Measurements from ENCODE around the gene KIF12.
"Not testable (repeated sequence)": the region's sequence is repeated elsewhere in the genome, so short reads cannot be mapped to it uniquely, and the experiment has no call there.

The KIF12 gene

DNA sequence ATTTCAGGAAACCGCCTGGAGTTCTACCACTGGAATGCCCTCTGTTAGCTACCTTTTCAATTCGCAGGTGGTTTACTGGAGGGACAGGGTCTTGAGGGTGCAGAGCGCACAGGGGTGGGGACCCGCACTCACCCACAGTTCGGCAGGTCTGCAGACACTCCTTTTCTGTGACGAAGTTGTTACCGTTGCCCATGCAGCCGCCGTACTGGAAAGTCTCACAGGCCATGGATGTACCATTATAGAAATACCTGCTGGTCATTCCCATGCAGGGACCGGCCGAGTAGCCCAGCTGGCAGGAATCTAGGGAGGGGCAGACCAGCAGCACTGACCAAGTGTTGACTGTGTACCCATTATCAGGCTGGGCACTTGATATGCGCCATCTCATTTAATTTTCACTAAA lies 37.8 kb downstream of the KIF12 start:
- DNase-seq: no peak

DNA sequence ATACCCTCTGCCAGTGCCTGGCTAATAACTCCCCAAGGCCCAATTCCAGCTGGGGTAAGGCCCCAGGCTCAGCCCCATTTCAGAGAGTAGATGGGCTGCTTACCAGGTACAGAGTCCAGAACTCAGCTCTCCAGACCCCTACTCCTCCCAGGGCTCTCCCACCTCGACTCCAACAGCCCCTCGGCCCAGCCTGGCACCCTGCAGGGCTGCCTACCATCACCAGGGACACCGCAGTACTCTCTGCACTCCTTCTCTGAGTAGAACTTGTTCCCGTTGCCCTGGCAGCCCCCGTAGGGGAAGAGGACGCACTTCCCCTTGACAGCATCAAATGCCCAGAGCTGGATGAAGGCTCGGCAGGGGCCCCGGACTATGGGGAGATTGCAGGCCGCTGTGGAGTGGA lies 38.4 kb downstream of the KIF12 start:
- DNase-seq: no peak

DNA sequence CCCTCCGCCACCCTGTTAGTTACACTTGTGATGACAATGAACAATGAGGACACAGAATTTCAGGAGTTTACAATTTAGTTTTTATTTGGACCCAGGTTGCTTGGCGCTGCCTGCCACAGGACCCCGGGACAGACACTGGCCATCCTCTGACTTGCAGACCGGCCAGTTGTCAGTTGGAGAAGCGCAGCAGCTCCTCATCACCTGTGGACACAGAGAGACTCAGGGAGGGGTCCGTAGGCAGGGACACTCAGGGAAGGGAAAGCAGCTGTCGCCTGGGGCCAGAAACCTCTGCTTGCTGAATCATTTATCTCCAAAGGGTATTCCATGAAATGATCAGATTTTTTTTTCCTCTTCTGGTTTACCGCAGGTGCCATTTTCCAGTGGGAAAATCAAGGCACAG lies 39.0 kb downstream of the KIF12 start:
- DNase-seq: no peak

DNA sequence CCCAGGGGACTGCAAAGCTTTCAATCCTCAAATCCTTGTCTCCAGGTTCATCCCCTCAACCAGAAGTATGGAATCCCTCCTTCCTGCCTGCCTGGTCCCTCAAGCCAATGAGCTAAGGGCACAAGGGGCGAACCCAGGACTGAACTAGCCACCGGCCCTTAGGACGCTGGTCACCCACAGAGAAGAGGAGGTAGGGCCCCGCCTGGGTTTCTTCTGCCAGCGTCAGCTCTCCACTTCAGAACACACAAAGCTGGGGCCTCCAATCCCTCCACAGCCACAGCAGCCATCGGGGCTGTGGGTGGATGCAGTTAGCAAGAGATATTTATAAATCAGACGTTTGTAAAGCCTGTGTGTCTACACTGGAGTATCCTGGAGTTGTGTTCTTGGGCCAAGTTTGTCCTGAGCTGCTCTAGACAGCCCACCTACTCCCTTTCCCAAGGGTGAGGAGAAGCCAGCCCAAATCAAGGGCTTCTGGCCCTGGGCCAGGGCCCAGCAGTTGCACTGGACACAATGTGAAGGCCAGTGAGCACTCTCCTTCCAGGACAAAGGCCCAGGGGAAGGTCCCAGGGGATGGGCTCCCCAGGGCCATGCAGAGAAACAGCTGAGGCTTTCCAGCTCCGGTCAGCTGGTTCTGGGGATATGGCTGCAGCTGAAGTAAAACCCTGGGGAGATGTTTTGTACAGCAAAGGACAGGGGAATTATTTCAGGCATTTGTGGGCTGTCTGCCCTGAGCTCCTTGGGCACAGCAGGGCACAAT lies 39.9 kb downstream of the KIF12 start:
- no peak for DNase-seq

DNA sequence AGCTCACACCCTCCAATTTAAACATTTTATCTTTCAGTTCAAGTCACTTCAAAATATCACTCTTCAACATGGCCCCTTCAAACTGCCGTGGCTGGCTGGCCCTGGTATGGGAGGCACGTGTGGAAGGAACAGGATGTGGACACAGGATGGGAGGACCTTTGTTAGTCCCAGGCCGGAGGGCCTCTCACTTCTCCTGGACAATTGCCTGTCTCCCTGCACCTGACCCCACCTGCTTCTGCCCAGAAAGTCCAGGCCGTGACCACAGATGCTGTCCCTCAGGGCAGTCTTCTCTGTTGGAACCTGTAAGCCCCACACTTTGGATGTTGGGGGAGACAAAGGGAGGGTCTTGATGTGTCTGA lies 40.4 kb downstream of the KIF12 start:
- no peak for DNase-seq

DNA sequence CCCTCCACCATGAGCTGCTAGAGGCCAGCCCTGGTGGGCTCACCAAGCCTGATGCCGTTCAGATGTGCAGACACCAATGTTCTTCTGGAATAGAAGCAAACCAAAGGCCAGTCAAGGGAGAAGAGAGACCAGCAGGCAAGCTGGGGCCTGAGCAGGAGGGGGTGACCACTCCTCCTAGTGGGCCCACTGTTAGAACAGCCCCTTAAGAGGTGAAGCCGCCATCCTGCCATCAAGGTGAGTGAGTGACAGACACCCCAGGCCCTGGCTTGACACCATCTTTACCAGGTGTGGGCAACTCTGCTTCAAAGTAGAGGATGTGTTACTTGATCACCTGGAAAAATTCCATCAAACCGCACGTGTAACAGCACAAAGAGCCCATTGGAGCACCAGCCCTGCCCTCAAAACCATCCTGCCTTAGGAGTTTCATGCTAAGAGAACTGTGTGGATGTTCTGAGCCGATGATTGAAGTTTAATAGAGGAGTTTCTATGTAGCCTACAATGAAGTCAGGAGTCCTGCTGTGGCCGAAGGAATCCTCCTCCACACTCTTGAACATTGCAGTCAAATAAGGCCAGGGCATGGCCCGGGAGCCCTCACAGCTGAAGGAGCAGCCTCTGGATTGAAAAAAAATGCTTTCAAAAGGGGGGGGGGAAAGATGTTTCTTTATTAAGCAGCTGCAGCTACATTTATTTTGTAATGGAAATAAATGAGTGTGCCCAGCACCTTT lies 41.8 kb downstream of the KIF12 start:
- DNase-seq: no peak

DNA sequence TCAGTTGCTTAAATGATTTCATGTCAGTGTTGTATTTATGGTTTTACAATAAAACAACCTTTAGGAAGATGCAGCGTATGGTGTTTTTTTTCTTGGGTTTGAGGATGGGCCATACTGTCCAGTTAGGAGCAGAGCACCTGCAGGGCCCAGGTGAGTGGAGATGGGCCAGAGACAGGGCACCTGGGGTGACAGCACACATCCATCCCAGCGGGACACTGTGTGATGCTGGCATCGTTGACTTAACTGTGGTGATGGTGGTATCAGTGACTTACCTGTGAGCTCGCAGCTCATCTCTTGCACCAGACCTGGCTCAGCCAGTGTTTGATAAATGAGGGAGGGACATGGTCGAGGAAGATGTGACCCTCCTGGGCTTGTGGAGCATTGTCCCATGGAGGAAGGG lies 42.6 kb downstream of the KIF12 start:
- DNase-seq: no peak

DNA sequence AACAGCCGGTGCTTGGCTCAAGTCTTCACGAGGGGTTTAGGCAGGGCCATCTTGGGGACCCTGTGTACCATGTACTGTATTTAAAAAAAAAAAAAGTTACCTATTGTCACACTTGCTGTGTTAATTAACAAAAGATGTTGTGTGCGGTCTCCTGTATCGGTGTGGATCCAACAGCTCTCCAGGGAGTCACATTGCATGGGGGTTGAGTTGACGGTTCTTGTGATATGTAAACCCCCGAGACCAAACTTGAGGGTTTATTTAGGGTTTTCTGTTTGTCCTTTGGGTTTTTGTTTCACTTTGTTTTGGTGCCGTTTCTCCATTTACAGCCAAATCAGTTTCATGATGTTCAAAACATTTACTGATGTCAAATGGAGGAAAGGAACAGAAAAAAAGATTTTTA lies 43.2 kb downstream of the KIF12 start:
- DNase-seq: no peak

DNA sequence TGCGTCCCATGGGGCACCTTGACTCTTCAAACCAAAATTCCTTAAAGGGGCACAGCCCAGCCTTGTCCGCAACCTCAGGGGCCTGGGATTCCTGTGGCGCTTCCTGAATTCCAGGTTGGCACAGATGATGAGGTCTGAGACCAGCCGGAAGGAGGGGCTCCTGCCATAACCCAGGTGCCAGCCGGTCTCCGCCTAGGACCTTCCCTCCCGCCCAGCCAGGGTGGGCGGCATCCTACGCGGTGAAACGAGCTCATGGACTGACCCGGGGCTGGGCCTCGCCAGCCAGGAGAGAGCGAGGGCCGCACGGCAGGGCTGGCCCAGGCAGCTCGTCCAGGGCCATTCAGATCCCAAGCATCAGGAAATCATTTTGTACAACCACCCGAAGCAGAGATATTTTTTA lies 44.0 kb downstream of the KIF12 start:
- no peak for DNase-seq

DNA sequence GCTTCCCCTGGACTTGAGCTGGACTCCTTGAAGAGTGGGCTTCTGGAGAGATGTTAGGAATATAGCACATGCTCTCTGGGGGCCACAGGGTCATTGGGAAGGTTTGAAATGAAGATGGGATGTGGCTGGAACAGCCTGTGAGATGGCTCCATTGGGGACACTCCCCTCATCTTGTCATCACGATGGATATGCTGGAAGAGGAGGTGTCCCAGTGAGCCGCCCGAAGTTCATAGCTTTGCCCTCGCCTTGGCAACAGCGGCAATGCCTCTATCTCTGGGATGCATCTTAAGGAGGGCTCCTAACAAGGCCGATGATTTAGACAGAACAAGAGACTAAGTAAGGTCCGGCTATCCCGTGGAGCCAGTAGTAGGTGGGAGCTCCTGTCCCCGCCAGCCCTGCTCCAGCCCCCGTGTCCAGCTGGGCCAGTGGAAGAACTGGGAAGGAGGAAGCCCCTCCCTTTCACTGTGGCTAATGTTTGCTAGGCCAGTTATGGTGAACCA lies 44.9 kb downstream of the KIF12 start:
- DNase-seq: no peak

DNA sequence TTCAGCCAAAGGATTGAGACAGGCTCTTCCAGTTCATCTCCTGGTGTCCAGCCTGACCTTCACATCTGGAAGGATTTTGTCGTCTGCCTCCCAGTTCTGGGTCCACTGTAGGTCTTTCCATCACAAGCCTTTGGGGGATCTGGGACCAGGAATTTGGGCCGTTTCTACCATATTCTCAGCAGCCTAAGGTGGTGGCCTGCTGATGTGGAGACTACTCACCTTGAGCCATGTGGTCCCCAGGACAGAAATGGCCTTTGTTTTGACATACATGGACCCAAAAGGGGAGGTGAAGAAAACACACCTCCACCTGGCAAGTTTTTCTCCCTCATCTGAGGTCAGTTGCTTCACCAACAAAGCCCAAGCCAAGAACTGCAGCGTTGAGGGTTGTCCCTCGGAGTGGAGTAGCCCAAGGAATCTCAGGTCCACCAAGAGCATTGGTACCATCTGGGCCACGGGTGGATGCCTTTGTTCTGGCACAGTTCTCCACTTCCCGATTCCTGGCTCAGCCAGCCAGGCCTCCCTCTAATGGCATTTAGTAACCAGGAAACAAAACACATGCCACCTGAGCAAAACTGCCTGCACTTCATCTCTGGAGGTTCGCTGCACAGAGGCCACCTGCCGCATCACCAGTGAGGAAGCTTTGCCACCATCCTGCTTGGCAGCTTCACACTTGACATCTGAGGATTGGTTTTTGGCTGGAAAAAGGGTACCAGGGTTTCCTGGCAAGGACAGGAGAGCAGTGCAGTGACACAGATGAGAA lies 45.7 kb downstream of the KIF12 start:
- no peak for DNase-seq

DNA sequence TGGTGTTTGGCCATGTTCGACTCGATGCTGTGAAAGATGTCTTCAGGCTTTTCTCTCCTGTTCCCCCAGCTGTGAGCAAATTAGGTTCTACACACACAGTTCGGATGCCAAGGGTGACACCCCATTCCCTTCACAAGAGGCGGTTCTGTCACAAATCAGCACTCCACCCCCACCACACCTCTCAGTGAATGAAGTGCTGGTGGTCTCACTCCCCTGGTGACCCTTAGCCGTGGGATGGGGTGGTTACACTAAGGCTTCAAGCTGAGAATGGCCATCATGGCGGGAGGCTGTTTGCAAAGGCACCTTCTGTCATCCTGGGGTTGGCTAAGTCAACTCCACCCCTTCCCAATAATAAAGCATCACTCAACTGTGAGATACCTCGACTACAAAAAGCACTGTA lies 47.4 kb downstream of the KIF12 start:
- no peak for DNase-seq

DNA sequence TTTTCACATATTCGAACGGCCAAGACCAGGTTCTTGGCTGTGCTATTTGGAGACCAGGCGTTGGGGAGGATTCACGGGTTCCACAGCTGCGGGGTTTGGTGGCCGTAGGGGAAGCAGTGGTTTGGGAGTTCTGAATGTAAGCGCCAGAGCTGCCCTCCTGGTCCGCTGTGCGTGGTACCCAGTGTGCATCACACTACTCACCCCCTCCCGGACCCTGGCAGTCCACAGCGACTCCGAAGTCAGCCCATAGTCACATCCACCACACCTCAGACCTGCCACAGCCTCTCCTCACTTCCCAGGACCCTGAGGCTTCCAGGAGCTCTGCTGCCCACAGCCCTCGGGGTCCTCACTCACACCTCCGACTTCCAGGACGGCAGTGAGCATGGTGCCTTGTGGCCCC lies 47.8 kb downstream of the KIF12 start:
- DNase-seq: no peak

DNA sequence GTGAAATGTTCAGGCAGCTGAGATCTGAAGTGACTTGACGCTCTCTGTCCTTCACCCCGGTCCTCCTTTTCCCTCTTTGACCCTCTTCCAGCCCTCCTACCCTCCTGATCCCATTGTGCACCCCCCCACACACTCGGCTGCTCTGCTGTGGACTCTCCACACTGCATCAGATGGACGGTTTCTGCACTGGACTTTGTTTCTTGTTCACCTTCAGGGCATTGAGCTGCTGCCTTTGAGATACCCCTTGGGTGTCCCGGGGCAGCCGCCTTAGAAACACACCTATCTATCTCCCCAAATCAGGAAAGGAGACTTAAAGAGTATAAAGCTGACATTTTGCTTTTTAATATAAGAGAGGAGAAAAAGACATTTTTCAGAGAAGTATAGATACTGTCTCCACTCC lies 48.4 kb downstream of the KIF12 start:
- DNase-seq: no peak

DNA sequence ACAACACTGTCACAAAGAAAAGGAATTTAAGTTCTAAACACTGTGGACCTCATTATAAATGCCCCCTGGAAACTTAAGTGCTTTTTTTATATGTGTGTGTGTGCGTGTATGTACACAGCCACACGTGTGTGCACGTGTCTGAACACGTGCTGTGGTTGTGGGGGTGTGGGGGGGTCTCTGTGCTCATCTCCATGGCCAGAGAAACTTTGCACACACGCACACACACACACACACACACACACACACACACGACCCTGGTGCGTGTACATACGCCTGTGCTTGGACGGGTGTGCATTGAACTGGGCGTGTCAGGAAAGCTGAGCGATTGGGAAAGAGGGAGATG lies 48.9 kb downstream of the KIF12 start:
- DNase-seq: no peak

DNA sequence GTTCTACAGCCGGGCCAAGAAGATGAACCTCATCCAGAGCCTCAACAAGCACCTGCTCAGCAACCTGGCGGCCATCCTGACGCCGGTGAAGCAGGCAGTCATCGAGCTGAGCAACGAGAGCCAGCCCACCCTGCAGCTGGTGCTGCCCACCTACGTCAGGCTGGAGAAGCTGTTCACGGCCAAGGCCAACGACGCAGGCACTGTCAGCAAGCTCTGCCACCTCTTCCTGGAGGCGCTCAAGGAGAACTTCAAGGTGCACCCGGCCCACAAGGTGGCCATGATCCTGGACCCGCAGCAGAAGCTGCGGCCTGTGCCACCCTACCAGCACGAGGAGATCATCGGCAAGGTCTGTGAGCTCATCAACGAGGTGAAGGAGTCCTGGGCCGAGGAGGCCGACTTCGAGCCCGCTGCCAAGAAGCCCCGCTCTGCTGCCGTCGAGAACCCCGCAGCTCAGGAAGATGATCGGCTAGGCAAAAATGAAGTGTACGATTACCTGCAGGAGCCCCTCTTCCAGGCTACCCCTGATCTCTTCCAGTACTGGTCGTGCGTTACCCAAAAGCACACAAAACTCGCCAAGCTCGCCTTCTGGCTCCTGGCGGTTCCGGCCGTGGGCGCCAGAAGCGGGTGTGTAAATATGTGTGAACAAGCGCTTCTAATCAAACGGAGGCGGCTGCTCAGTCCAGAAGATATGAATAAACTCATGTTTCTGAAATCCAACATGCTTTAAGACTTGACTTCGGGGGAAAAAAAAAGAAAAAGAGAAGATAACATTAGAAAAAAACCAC lies 49.5 kb downstream of the KIF12 start:
- DNase-seq: no peak

DNA sequence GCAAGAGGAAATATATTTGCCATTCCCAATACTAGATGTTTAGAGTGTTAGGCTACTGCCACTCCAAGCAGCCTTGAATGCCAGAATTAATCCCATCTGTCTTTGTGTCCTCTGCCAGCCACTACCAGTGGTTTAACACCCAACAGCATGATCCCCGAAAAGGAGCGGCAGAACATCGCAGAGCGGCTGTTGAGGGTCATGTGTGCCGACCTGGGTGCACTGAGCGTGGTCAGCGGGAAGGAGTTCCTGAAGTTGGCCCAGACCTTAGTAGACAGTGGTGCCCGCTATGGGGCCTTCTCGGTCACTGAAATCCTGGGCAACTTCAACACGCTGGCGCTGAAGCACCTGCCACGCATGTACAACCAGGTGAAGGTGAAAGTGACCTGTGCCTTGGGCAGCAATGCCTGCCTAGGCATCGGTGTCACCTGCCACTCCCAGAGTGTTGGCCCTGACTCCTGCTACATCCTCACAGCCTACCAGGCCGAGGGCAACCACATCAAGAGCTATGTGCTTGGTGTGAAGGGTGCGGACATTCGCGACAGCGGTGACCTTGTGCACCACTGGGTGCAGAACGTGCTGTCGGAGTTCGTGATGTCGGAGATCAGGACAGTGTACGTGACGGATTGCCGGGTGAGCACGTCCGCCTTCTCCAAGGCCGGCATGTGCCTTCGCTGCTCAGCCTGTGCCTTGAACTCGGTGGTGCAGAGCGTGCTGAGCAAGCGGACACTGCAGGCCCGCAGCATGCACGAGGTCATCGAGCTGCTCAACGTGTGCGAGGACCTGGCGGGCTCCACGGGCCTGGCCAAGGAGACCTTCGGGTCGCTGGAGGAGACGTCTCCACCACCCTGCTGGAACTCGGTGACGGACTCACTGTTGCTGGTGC lies 50.3 kb downstream of the KIF12 start:
- no peak for DNase-seq

DNA sequence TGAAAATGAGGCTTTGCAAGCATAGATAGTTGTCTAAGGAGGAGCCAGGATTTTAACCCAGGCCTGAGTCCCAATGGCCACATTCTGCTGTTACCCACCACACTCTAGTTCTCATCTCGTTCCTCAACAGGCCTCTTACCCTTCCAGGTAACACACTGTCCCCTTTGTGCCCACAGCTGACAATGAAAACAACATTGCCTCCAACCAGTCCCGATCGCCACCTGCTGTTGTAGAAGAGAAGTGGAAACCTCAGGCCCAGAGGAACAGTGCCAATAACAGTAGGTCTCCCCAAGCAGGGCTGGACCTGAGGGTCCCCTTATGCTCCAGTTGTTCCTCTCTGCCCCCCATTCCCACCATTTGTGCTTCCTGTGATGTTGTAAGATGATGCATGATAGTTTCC lies 51.4 kb downstream of the KIF12 start:
- DNase-seq: no peak

DNA sequence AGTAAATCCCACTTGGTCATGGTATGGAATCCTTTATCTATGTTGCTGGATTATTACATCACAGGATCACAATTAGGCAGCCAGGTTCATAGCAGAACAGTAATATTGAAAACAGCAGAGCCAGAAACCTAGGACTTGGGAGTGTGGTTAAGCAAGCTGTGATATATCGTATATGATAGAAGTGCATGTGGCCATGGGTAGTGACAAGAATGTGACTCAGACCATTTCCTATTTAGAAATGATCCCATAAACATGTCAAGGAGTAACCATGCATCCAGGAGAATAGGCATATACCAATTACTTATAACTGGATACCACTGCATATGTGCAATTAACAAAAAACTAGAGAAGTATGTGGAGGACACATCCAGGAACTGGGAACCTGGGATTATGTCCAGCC lies 52.2 kb downstream of the KIF12 start:
- DNase-seq: no peak

DNA sequence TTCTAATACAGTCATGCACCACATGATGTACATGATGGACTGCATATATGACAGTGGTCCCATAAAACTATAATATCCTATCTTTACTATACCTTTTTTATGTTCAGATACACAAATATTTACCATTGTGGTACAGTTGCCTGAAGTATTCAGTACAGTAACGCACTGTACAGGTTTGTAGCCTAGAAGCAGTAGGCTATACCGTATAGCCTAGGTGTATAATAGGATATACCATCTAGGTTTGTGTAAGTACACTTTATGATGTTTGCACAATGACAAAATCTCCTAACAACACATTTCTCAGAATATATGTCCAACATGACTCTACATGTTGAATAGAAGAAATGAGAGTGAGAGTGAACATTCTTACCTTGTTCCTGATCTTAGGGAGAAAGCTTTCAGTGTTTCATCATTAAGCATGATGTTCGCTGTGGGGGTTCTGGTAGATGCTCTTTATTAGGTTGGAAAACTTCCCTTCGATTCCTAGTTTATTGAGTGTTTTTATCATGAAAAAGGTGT lies 52.8 kb downstream of the KIF12 start:
- no peak for DNase-seq

DNA sequence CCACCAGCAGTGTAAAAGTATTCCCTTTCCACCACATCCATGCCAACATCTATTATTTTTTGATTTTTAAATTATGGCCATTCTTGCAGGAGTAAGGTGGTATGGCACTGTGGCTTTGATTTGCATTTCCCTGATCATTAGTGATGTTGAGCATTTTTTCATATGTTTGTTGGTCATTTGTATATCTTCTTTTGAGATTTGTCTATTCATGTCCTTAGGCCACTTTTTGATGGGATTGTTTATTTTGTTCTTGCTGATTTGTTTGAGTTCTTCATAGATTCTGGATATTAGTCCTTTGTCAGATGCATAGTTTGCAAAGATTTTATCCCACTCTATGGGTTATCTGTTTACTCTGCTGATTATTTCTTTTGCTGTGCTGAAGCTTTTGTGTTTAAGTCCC lies 55.4 kb downstream of the KIF12 start:
- not testable (repeated sequence) for DNase-seq

All from stimulated activated CD4-positive, alpha-beta T cell treated with anti-CD3 and anti-CD28 coated beads, Interleukin-12 subunit alpha, Interleukin-12 subunit beta, amount 100 ng/mL, for 4 hours (primary cell).